K562 (cell line): ENCODE results near the gene ITGAL. TPM values are rescaled to one million over a fixed set of nuclear protein-coding genes. Genes with fewer than 3 reads are reported as not detected.

Experiments used
- ATAC-seq: fragments of 200-7000 bp; cut with Tn5 transposase; 3 replicates; pipeline ENCODE4 v1.9.1; 2020; ENCODE audit warnings: moderate library complexity
- BruUV-seq: library from RNA; stranded (reverse); fragments of 400-500 nt; replicated peaks from 2 replicates; lab custom pipeline; 2021; lab: Mats Ljungman, UMichigan
- CTCF ChIA-PET: fragments of 300-600 bp; formaldehyde crosslinking; extraction: SDS; loops from one replicate; lab custom pipeline; 2021; ENCODE audit warnings: low intra/inter-chr PET ratio; lab: Yijun Ruan, JAX
- POLR2A ChIA-PET: fragments of 300-600, 350-650 bp; sonication (Branson Sonifier 250); formaldehyde crosslinking; extraction: SDS; loops from one replicate; lab custom pipeline; 2021; ENCODE audit warnings: antibody characterized with exemption, inconsistent platforms; lab: Yijun Ruan, JAX
- DNase-seq, 4 experiments: peaks; one replicate each; pipeline versions ENCODE4 v3.0.0 to v3.0.0-alpha.2; 2011 to 2018; ENCODE audit warnings: low spot score in 3 of 4, mixed read lengths in 3 of 4; ENCODE audit errors: extremely low read depth in 1 of 4
- FAIRE-seq: peaks from 2 replicates; lab custom pipeline; 2011; peaks lifted over from hg19 to GRCh38; lab: Jason Lieb, UNC
- H2AFZ ChIP-seq: 2 replicates; pipeline ENCODE4 v1.6.0; 2011; ENCODE audit warnings: low read depth, low read length, control low read depth, inconsistent platforms
- H3K27ac ChIP-seq: fragments of 200-600 bp; 3 replicates; pipeline ENCODE4 v1.8.0; 2011; ENCODE audit warnings: low read depth, mild to moderate bottlenecking, control low read depth, inconsistent platforms, low read length, moderate library complexity, mixed read lengths; ENCODE audit errors: extremely low read depth
- H3K27me3 ChIP-seq, 2 experiments: fragments of 300-600 bp in 1 of 2; 2 replicates in 1 of 2; 3 replicates in 1 of 2; pipeline versions ENCODE4 v1.6.0 to v1.8.0; 2011; ENCODE audit warnings: inconsistent platforms in 2 of 2, low read length in 2 of 2, mild to moderate bottlenecking in 1 of 2, mixed read lengths in 1 of 2, moderate library complexity in 1 of 2; ENCODE audit not compliant: control insufficient read depth in 2 of 2, insufficient read depth in 2 of 2
- H3K36me3 ChIP-seq: fragments of 300-600 bp; 3 replicates; pipeline ENCODE4 v1.8.0; 2011; ENCODE audit warnings: mild to moderate bottlenecking, low read length, inconsistent platforms; ENCODE audit not compliant: control insufficient read depth, insufficient read depth
- H3K4me1 ChIP-seq, 2 experiments: fragments of 200-600 bp in 1 of 2; replicated peaks in 1 of 2; 2 replicates in 1 of 2; 3 replicates in 1 of 2; pipeline versions ENCODE4 v1.5.1 to v1.8.0; 2011; ENCODE audit warnings: inconsistent platforms in 2 of 2, low read length in 2 of 2, mild to moderate bottlenecking in 1 of 2, mixed read lengths in 1 of 2, moderate library complexity in 1 of 2; ENCODE audit not compliant: control insufficient read depth in 2 of 2, insufficient read depth in 2 of 2
- H3K4me2 ChIP-seq: 2 replicates; pipeline ENCODE4 v1.6.1; 2011; ENCODE audit warnings: low read length, control low read depth, inconsistent platforms, mixed read lengths; ENCODE audit not compliant: insufficient read depth
- H3K4me3 ChIP-seq: fragments of 200-600 bp; sonication (generic), shearing (Covaris generic); 2 replicates; pipeline ENCODE4 v1.5.1; 2016; ENCODE audit warnings: control low read depth, inconsistent platforms
- H3K79me2 ChIP-seq: fragments of 200-600 bp; 3 replicates; pipeline ENCODE4 v1.8.0; 2011; ENCODE audit warnings: low read length, inconsistent platforms; ENCODE audit not compliant: control insufficient read depth, insufficient read depth
- H3K9ac ChIP-seq, 2 experiments: 2 replicates each; pipeline versions ENCODE4 v1.6.0 to v1.6.1; 2011; ENCODE audit warnings: low read depth in 2 of 2, low read length in 2 of 2, control low read depth in 1 of 2, inconsistent platforms in 1 of 2, mild to moderate bottlenecking in 1 of 2, mixed read lengths in 1 of 2; ENCODE audit not compliant: insufficient read depth in 1 of 2
- H3K9me1 ChIP-seq: one replicate; pipeline ENCODE4 v1.6.0; 2011; ENCODE audit warnings: inconsistent platforms, mild to moderate bottlenecking, low read length, moderate library complexity; ENCODE audit not compliant: control insufficient read depth, insufficient read depth
- H3K9me3 ChIP-seq: replicated peaks from 2 replicates; pipeline ENCODE4 v1.5.1; 2011; ENCODE audit warnings: low read depth, low read length, inconsistent platforms; ENCODE audit not compliant: control insufficient read depth, insufficient read depth
- H4K20me1 ChIP-seq: replicated peaks from 2 replicates; pipeline ENCODE4 v1.6.1; 2011; ENCODE audit warnings: low read length, inconsistent platforms, mixed read lengths; ENCODE audit not compliant: control insufficient read depth, insufficient read depth
- BCL6 ChIP-seq: fragments of 250-450 bp; sonication (Bioruptor Pico); IDR thresholded peaks from 2 replicates; pipeline ENCODE4 v1.4.0; 2020
- FOXM1 ChIP-seq, 2 experiments: fragments of 450-650 bp in 1 of 2; sonication (generic) in 1 of 2; formaldehyde crosslinking in 1 of 2; IDR thresholded peaks; 2 replicates each; pipeline versions ENCODE4 v1.6.1 to v1.9.0; 2017 to 2022; ENCODE audit warnings: low read depth in 2 of 2, mild to moderate bottlenecking in 2 of 2, missing genetic modification reagents in 1 of 2, moderate library complexity in 1 of 2
- MYNN ChIP-seq, 2 experiments: sonication (generic); formaldehyde crosslinking in 1 of 2; IDR thresholded peaks; 2 replicates each; pipeline versions ENCODE4 v1.5.0 to v1.6.1; 2016 to 2020; ENCODE audit warnings: antibody characterized with exemption in 1 of 2, missing genetic modification reagents in 1 of 2
- NR2F6 ChIP-seq: fragments of 450-650 bp; formaldehyde crosslinking; IDR thresholded peaks from 2 replicates; pipeline ENCODE4 v1.4.0; 2020; ENCODE audit warnings: mild to moderate bottlenecking
- RAD51 ChIP-seq: fragments of 450-650 bp; IDR thresholded peaks from 2 replicates; pipeline ENCODE4 v1.7.1; 2016; ENCODE audit warnings: low read depth, mild to moderate bottlenecking, borderline replicate concordance
- ZNF263 ChIP-seq: sonication (generic); formaldehyde crosslinking; IDR thresholded peaks from 2 replicates; pipeline ENCODE4 v1.8.0; 2022; ENCODE audit warnings: mild to moderate bottlenecking, missing genetic modification reagents, borderline replicate concordance
- WGBS: fragments of 100-300 bp; shearing (Covaris generic); methylation state at CpG from one replicate; pipeline ENCODE4 v1.1.6; 2016; ENCODE audit warnings: low coverage, mixed read lengths; ENCODE audit not compliant: insufficient coverage; ENCODE audit errors: missing lambda C conversion rate; 5-methylcytosine and 5-hydroxymethylcytosine counted together
- in situ Hi-C: fragments of 300-500 bp; cut with MboI; formaldehyde crosslinking; loops from 4 replicates; pipeline ENCODE4 v1.15.0; 2018; ENCODE audit warnings: inconsistent platforms, mixed read lengths
- intact Hi-C: fragments of 100-400 bp; cut with micrococcal nuclease; formaldehyde crosslinking; loops from 2 replicates; pipeline ENCODE4 v1.14.2; 2022
- polyA plus RNA-seq, 8 experiments: library from polyadenylated mRNA; depleted of rRNA in 4 of 8; stranded (reverse) in 5 of 8; unstranded in 3 of 8; fragments of >200 nt; fragmentation: Nextera tagmentation in 2 of 8; fragmentation: Illumina TruSeq in 1 of 8; extraction: Ambion mirVana in 2 of 8; extraction: Trizol in 1 of 8; gene quantifications; 2 replicates each; pipeline versions ENCODE4 v1.2.1 to v1.2.3, GENCODE V29; 2011 to 2014; ENCODE audit warnings: inconsistent platforms in 1 of 8, missing spikeins in 1 of 8
- total RNA-seq, 7 experiments: library from RNA; depleted of rRNA in 6 of 7; stranded (reverse); fragments of >200 nt in 6 of 7; fragmentation: Illumina TruSeq in 2 of 7; extraction: Trizol in 2 of 7; gene quantifications; 2 replicates each; pipeline versions ENCODE4 v1.2.1 to v1.2.3, GENCODE V29; 2011 to 2021; ENCODE audit warnings: low replicate concordance in 1 of 7
- TF ChIP-seq, protein P1 (sequence below): sonication (generic); formaldehyde crosslinking; IDR thresholded peaks from 2 replicates; pipeline ENCODE4 v1.9.0; 2022; ENCODE audit warnings: mild to moderate bottlenecking, missing genetic modification reagents
- TF ChIP-seq, protein P2 (sequence below): sonication (generic); formaldehyde crosslinking; IDR thresholded peaks from 2 replicates; pipeline ENCODE4 v1.5.0; 2020; ENCODE audit warnings: missing genetic modification reagents
- TF ChIP-seq, protein P3 (sequence below): sonication (generic); formaldehyde crosslinking; IDR thresholded peaks from 2 replicates; pipeline ENCODE4 v1.9.0; 2022; ENCODE audit warnings: mild to moderate bottlenecking, missing genetic modification reagents

The ITGAL gene
- total and polyA plus RNA-seq, 9 of the 15 experiments (the other 6 are each of a cell fraction or from before 2014, with no cell fraction given) = 0.01 to 0.53 TPM; not detected in 7

DNA sequence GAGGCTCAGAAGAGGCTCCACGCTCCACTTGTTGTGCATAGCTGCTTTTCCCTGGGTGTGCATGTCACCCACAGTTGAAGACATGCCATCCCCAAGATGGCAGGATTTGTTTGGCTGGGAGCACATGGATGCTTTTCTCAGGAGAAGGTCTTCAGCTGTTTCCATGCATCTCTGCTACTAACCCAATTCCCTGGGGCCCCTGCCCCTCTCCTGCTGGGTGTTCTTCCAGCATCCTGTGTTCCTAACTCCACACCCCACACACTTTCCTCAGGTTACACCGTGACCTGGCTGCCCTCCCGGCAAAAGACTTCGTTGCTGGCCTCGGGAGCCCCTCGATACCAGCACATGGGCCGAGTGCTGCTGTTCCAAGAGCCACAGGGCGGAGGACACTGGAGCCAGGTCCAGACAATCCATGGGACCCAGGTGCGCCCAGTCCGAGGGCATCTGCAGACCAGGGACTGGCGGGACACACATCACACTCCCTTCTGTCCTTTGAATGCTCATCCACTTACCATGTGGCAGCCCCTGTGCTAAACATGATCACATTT, 21.5 kb downstream of the ITGAL start:
- intact Hi-C loops (loop anchor here (5.0 kb wide), 2 partner anchors 33 to 103 kb away; partner anchors contain the start of gene ZNF768), in situ Hi-C loops (no loop called here)
- Histone ChIP-seq H3K9me1 (no peaks in the 10 kb centered on the region), H3K4me3 (no peak overlapping the region), H3K9ac (peak overlapping the region in 1 of 2 experiments; percentile 48; a peak in 1 of 4 replicates), H3K27ac (no peak overlapping the region), H3K4me2 (no peak overlapping the region), H2AFZ (peak overlapping the region; percentile 43; the same call in 1 of the 2 replicates), H3K36me3 (no peaks in the 10 kb centered on the region), H3K9me3 (no peaks in the 10 kb centered on the region), H3K4me1 (peaks cover 10 to 27% of the 10 kb centered on the region in 2 experiments; a peak in 4 of 5 replicates), H3K79me2 (no peaks in the 10 kb centered on the region), H3K27me3 (no peaks in the 10 kb centered on the region), H4K20me1 (no peaks in the 10 kb centered on the region)
- ATAC-seq = no peak
- BruUV-seq = no TSS peak
- peak in 1 of 4 experiments; percentile 7 for DNase-seq
- TF ChIP-seq, protein P1, sequence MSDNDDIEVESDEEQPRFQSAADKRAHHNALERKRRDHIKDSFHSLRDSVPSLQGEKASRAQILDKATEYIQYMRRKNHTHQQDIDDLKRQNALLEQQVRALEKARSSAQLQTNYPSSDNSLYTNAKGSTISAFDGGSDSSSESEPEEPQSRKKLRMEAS (CRISPR knock-in tag) = peak; percentile 11; the same call in 1 of the 2 replicates
- TF ChIP-seq FOXM1 (IDR thresholded peaks at IDR 0.05; ENCODE audit: low read depth) = no peak
- no peak for TF ChIP-seq FOXM1 (CRISPR knock-in tag; IDR thresholded peaks at IDR 0.05; ENCODE audit: low read depth)
- ChIA-PET POLR2A (interaction anchor here (1.3 to 1.8 kb wide), 2 partner anchors 11 to 30 kb away, joined by 3 to 7 read pairs; no protein-coding TSS in a partner anchor), CTCF (no interaction called here)
- 65% methylated on average over 11 of the region's 11 CpGs for WGBS
- FAIRE-seq = no peak

DNA sequence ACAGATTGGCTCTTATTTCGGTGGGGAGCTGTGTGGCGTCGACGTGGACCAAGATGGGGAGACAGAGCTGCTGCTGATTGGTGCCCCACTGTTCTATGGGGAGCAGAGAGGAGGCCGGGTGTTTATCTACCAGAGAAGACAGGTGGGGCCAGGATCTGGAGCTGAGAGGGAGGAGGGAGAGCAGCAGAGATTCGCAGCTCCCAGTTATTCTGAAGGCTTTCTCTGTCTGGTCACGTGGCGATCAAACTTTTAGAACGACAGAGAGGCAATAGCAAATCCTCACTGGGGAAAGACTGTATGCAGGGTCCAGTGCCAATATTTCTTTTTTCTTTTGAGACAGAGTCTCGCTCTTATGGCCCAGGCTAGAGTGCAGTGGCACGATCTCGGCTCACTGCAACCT, 22.2 kb downstream of the ITGAL start:
- in situ Hi-C loops = no loop called here
- peak; percentile 16; the same call in 1 of the 3 replicates for ATAC-seq
- intact Hi-C loops = loop anchor here (5.0 kb wide), 2 partner anchors 33 to 103 kb away; partner anchors contain the start of gene ZNF768
- ChIA-PET CTCF (no interaction called here), POLR2A (interaction anchor here (1.1 to 1.8 kb wide), 2 partner anchors 12 to 19 kb away, joined by 3 to 7 read pairs; no protein-coding TSS in a partner anchor)
- BruUV-seq = no TSS peak
- H2AFZ ChIP-seq = peak overlapping the region; percentile 23
- no peaks in the 10 kb centered on the region for H3K79me2 ChIP-seq
- H3K4me2 ChIP-seq = 0 out of 2 replicates have a peak overlapping the region, but pooled peaks have one; percentile 23
- H3K4me3 ChIP-seq = no peak overlapping the region
- FAIRE-seq = no peak
- no peak overlapping the region for H3K27ac ChIP-seq
- WGBS = 33% methylated on average over 12 of the region's 12 CpGs
- H4K20me1 ChIP-seq = no peaks in the 10 kb centered on the region
- no peaks in the 10 kb centered on the region for H3K9me3 ChIP-seq
- TF ChIP-seq BCL6 (no peak), ZNF263 (CRISPR knock-in tag) (peak; percentile 97), RAD51 (peak; percentile 38; the same call in 1 of the 2 replicates), MYNN (IDR thresholded peaks at IDR 0.05) (0 out of 2 replicates have a peak, but pooled peaks have one; percentile 56), MYNN (CRISPR knock-in tag; IDR thresholded peaks at IDR 0.05) (no peak), NR2F6 (CRISPR knock-in tag) (no peak)
- TF ChIP-seq, protein P2, sequence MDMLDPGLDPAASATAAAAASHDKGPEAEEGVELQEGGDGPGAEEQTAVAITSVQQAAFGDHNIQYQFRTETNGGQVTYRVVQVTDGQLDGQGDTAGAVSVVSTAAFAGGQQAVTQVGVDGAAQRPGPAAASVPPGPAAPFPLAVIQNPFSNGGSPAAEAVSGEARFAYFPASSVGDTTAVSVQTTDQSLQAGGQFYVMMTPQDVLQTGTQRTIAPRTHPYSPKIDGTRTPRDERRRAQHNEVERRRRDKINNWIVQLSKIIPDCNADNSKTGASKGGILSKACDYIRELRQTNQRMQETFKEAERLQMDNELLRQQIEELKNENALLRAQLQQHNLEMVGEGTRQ = peak; percentile 58; the same call in 1 of the 2 replicates
- TF ChIP-seq, protein P3, sequence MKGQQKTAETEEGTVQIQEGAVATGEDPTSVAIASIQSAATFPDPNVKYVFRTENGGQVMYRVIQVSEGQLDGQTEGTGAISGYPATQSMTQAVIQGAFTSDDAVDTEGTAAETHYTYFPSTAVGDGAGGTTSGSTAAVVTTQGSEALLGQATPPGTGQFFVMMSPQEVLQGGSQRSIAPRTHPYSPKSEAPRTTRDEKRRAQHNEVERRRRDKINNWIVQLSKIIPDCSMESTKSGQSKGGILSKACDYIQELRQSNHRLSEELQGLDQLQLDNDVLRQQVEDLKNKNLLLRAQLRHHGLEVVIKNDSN (CRISPR knock-in tag) = peak; percentile 51
- TF ChIP-seq, all 486 proteins: peak for 5
- H3K27me3 ChIP-seq = no peaks in the 10 kb centered on the region
- H3K4me1 ChIP-seq = peaks cover 10 to 28% of the 10 kb centered on the region in 2 experiments; a peak in 4 of 5 replicates
- peak in 3 of 4 experiments; percentile 17 to 34 (median 23) for DNase-seq
- peak overlapping the region in 1 of 2 experiments; percentile 31; a peak in 1 of 4 replicates for H3K9ac ChIP-seq
- no peaks in the 10 kb centered on the region for H3K9me1 ChIP-seq
- H3K36me3 ChIP-seq = no peaks in the 10 kb centered on the region
